NT2/D1 (cell line): ENCODE results near the gene KLF13.

Experiments
- SUZ12 ChIP-seq: IDR thresholded peaks from 2 replicates; pipeline ENCODE4 v1.6.1; 2011; ENCODE audit not compliant: insufficient read length, insufficient read depth; ENCODE audit errors: extremely low read depth
- YY1 ChIP-seq: IDR thresholded peaks from 2 replicates; pipeline ENCODE4 v1.6.1; 2011; ENCODE audit not compliant: insufficient read length, insufficient read depth
- ZNF274 ChIP-seq: IDR thresholded peaks from 2 replicates; pipeline ENCODE4 v1.6.1; 2011; ENCODE audit warnings: mild to moderate bottlenecking, low read depth, low read length

DNA sequence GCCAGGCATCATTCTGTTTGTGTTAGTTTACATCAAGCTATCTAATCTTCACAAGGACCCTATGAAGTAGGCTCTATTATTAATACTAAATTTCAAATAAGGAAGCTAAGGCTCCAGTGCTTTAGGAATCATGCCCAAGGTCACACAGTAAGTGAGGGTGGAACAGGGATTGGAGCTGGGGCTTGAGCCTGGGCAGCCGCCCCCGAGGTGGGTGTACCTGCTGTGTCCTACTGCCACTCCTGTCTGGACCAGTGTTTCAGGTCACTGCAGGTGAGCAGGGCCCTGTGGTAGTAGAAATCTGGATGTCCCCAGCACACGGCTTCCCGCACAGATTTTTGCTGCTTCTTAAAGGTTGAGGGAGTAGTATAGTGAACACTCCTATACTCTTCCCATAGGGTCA lies 6.5 kb downstream of the KLF13 start:
- TF ChIP-seq YY1: no peak
- TF ChIP-seq ZNF274: no peak
- no peak for TF ChIP-seq SUZ12
